ENCODE data around the gene INAFM1.

The INAFM1 gene

GRCh38 chr19:47243776-47244547 lies 30.7 kb upstream of the INAFM1 start (continued):
- TF ChIP-seq ZNF843 (tag by site-specific recombination; IDR thresholded peaks at IDR 0.05) (no peak; the same call in none of the 2 replicates), ZNF530 (tag by site-specific recombination; IDR thresholded peaks at IDR 0.05; ENCODE audit: low read depth) (no peak), PATZ1 (tag by site-specific recombination; IDR thresholded peaks at IDR 0.05) (peak; percentile 91), ZNF560 (tag by site-specific recombination; IDR thresholded peaks at IDR 0.05; ENCODE audit: borderline replicate concordance) (no peak), ZNF223 (tag by site-specific recombination; IDR thresholded peaks at IDR 0.05) (peak; percentile 25; the same call in 1 of the 2 replicates), ZNF138 (tag by site-specific recombination; IDR thresholded peaks at IDR 0.05; ENCODE audit: borderline replicate concordance) (peak; percentile 78; the same call in 1 of the 2 replicates), ZNF140 (tag by site-specific recombination; IDR thresholded peaks at IDR 0.05) (no peak), ZBTB6 (tag by site-specific recombination; IDR thresholded peaks at IDR 0.05) (no peak; the same call in 1 of the 2 replicates), INSM2 (tag by site-specific recombination; IDR thresholded peaks at IDR 0.05) (no peak; the same call in 1 of the 2 replicates), ZNF324 (tag by site-specific recombination; IDR thresholded peaks at IDR 0.05) (peak; percentile 94), ZNF10 (tag by site-specific recombination; IDR thresholded peaks at IDR 0.05) (no peak; the same call in 1 of the 2 replicates), YY2 (tag by site-specific recombination; IDR thresholded peaks at IDR 0.05) (peak; percentile 54; the same call in 1 of the 2 replicates), ZSCAN5A (tag by site-specific recombination; IDR thresholded peaks at IDR 0.05) (0 out of 2 replicates have a peak, but pooled peaks have one; percentile 21), SCRT2 (tag by site-specific recombination; IDR thresholded peaks at IDR 0.05) (peak; percentile 41; the same call in 1 of the 2 replicates), ZNF654 (tag by site-specific recombination; IDR thresholded peaks at IDR 0.05; ENCODE audit: low read depth) (peak; percentile 69), ZNF792 (tag by site-specific recombination; IDR thresholded peaks at IDR 0.05) (peak; percentile 57; the same call in 1 of the 2 replicates), REPIN1 (tag by site-specific recombination; IDR thresholded peaks at IDR 0.05; ENCODE audit: low read depth) (0 out of 2 replicates have a peak, but pooled peaks have one; percentile 50), ZNF571 (tag by site-specific recombination; IDR thresholded peaks at IDR 0.05) (no peak), ZNF114 (tag by site-specific recombination; IDR thresholded peaks at IDR 0.05) (no peak), ZNF350 (tag by site-specific recombination; IDR thresholded peaks at IDR 0.05) (no peak), SP3 (tag by site-specific recombination; IDR thresholded peaks at IDR 0.05) (peak; percentile 79), ZNF473 (tag by site-specific recombination; IDR thresholded peaks at IDR 0.05) (no peak), ZNF157 (tag by site-specific recombination; IDR thresholded peaks at IDR 0.05) (no peak), ZNF280C (tag by site-specific recombination; IDR thresholded peaks at IDR 0.05) (no peak), HOXD13 (CRISPR knock-in tag; IDR thresholded peaks at IDR 0.05; ENCODE audit: borderline replicate concordance) (peak; percentile 81; the same call in 1 of the 2 replicates), ZNF76 (tag by site-specific recombination; IDR thresholded peaks at IDR 0.05; ENCODE audit: borderline replicate concordance, low read depth) (peak; percentile 64), PBX3 (CRISPR knock-in tag; IDR thresholded peaks at IDR 0.05) (no peak), ZNF623 (tag by site-specific recombination; IDR thresholded peaks at IDR 0.05) (no peak; the same call in 1 of the 2 replicates)
